GM12878 (cell line): Measurements from ENCODE around the gene APOBEC3B. TPM values are rescaled to one million over a fixed set of nuclear protein-coding genes. Genes with fewer than 3 reads are reported as not detected.
"Not testable (repeated sequence)": the region's sequence is repeated elsewhere in the genome, so short reads cannot be mapped to it uniquely, and the experiment has no call there.

Experiments used
- ATAC-seq: fragments of 200-7000 bp; cut with Tn5 transposase; 3 replicates; pipeline ENCODE4 v1.9.1; 2020; ENCODE audit warnings: mild to moderate bottlenecking, moderate library complexity
- BruUV-seq: library from RNA; stranded (reverse); fragments of 400-500 nt; replicated peaks from 2 replicates; lab custom pipeline; 2021; lab: Mats Ljungman, UMichigan
- CTCF ChIA-PET: fragments of 300-600 bp; sonication (Branson Sonifier 250); formaldehyde crosslinking; extraction: SDS; loops from one replicate; lab custom pipeline; 2021; ENCODE audit warnings: inconsistent platforms; lab: Yijun Ruan, JAX
- POLR2A ChIA-PET: fragments of 350-600 bp; formaldehyde crosslinking; extraction: SDS; loops from one replicate; lab custom pipeline; 2021; ENCODE audit warnings: inconsistent platforms; lab: Charles Lee
- RAD21 ChIA-PET: fragments of 300-600 bp; sonication (Branson Sonifier 250); formaldehyde crosslinking; loops from one replicate; lab custom pipeline; 2023; ENCODE audit warnings: antibody characterized with exemption; ENCODE audit not compliant: unreplicated experiment; lab: Charles Lee
- SMC1A ChIA-PET: fragments of 300-600 bp; sonication (Branson Sonifier 250); formaldehyde crosslinking; loops from one replicate; lab custom pipeline; 2023; ENCODE audit not compliant: unreplicated experiment, uncharacterized antibody; lab: Charles Lee
- DNase-seq: peaks from one replicate; pipeline ENCODE4 v3.0.0-alpha.2; 2011; ENCODE audit warnings: low read depth, low spot score
- FAIRE-seq: peaks from 3 replicates; lab custom pipeline; 2011; peaks lifted over from hg19 to GRCh38; lab: Jason Lieb, UNC
- H2AFZ ChIP-seq: 2 replicates; pipeline ENCODE4 v1.6.0; 2011; ENCODE audit warnings: low read depth, low read length, control low read depth; ENCODE audit not compliant: control insufficient read depth
- H3K27ac ChIP-seq: 2 replicates; pipeline ENCODE4 v1.5.1; 2011; ENCODE audit warnings: control low read depth; ENCODE audit not compliant: control insufficient read depth, insufficient read depth
- H3K27me3 ChIP-seq, 2 experiments: replicated peaks in 1 of 2; 2 replicates each; pipeline versions ENCODE4 v1.6.0 to v1.6.1; 2011; ENCODE audit warnings: low read length in 1 of 2; ENCODE audit not compliant: control insufficient read depth in 2 of 2, insufficient read depth in 2 of 2
- H3K36me3 ChIP-seq, 2 experiments: 2 replicates each; pipeline ENCODE4 v1.5.1; 2011; ENCODE audit warnings: low read length in 1 of 2; ENCODE audit not compliant: control insufficient read depth in 2 of 2, insufficient read depth in 2 of 2
- H3K4me1 ChIP-seq: 2 replicates; pipeline ENCODE4 v1.6.1; 2011; ENCODE audit warnings: mild to moderate bottlenecking, low read length, moderate library complexity, mixed read lengths; ENCODE audit not compliant: control insufficient read depth, insufficient read depth
- H3K4me2 ChIP-seq: 2 replicates; pipeline ENCODE4 v1.6.0; 2011; ENCODE audit warnings: control low read depth; ENCODE audit not compliant: control insufficient read depth, insufficient read depth
- H3K4me3 ChIP-seq: fragments of 200-600 bp; sonication (generic); 2 replicates; pipeline ENCODE4 v1.5.1; 2016
- H3K79me2 ChIP-seq: 2 replicates; pipeline ENCODE4 v1.6.0; 2011; ENCODE audit warnings: low read length; ENCODE audit not compliant: control insufficient read depth, insufficient read depth
- H3K9ac ChIP-seq: 2 replicates; pipeline ENCODE4 v1.8.0; 2011; ENCODE audit warnings: low read length, control low read depth, mixed read lengths; ENCODE audit not compliant: control insufficient read depth, insufficient read depth
- H3K9me3 ChIP-seq: replicated peaks from 3 replicates; pipeline ENCODE4 v1.5.1; 2011; ENCODE audit warnings: mild to moderate bottlenecking, low read length; ENCODE audit not compliant: control insufficient read depth, insufficient read depth
- H4K20me1 ChIP-seq: 2 replicates; pipeline ENCODE4 v1.6.0; 2011; ENCODE audit not compliant: control insufficient read depth, insufficient read depth
- WGBS: methylation state at CpG from one replicate; pipeline ENCODE4 v1.1.6; 2016; ENCODE audit warnings: low lambda C conversion rate; ENCODE audit not compliant: insufficient replicate concordance, insufficient coverage; ENCODE audit errors: missing lambda C conversion rate; 5-methylcytosine and 5-hydroxymethylcytosine counted together
- in situ Hi-C: fragments of 300-500 bp; cut with MboI; formaldehyde crosslinking; loops from 9 replicates; pipeline ENCODE4 v1.14.3; 2018; ENCODE audit warnings: mixed read lengths
- intact Hi-C: fragments of 100-400 bp; cut with micrococcal nuclease; formaldehyde crosslinking; loops from one replicate; pipeline ENCODE4 v1.14.2; 2022; ENCODE audit not compliant: unreplicated experiment
- polyA plus RNA-seq, 11 experiments: library from polyadenylated mRNA; depleted of rRNA in 4 of 11; unstranded in 6 of 11; stranded (reverse) in 5 of 11; fragments of >200 nt; fragmentation: Nextera tagmentation in 4 of 11; fragmentation: Illumina TruSeq in 1 of 11; extraction: Ambion mirVana in 4 of 11; extraction: Trizol in 1 of 11; gene quantifications; 1 replicate in 1 of 11; 2 replicates in 10 of 11; pipeline versions ENCODE4 v1.2.1 to v1.2.3, GENCODE V29; 2011 to 2016; ENCODE audit warnings: inconsistent platforms in 2 of 11, missing spikeins in 2 of 11, low read depth in 1 of 11
- total RNA-seq, 4 experiments: library from RNA; depleted of rRNA in 3 of 4; stranded (reverse); fragments of >200 nt in 3 of 4; fragmentation: Illumina TruSeq in 1 of 4; extraction: Trizol in 1 of 4; gene quantifications; 2 replicates each; pipeline versions ENCODE4 v1.2.1 to v1.2.3, GENCODE V29; 2013 to 2021

The APOBEC3B gene
- total and polyA plus RNA-seq, 10 of the 15 experiments (the other 5 are each of a cell fraction or from before 2014, with no cell fraction given): 2.4 to 75.1 (median 30.9) TPM

DNA sequence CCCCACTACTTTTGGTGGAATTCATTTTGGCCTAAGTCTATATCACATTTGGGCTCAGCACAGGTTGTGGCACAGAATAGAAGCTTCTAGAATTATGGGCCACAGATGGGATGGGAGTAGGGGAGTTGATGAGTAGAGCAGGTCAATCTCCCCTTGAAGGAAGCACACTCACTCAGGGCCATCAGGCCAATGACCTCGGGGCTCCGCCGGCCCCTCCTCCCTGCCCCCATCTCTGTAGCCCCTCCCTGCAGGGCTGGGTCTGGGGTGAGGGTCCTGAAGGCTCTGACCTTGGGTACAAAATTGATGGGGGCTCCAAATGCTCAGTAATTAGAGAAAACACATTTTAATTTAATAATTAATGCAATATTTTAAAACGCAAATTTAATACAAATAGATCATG is 21.5 kb upstream of the APOBEC3B start:
- FAIRE-seq: peak; percentile 75
- H2AFZ ChIP-seq, H3K4me2 ChIP-seq, BruUV-seq, H3K27ac ChIP-seq, H3K4me3 ChIP-seq, in situ Hi-C loops, POLR2A ChIA-PET, intact Hi-C loops, H4K20me1 ChIP-seq, RAD21 ChIA-PET, H3K36me3 ChIP-seq, CTCF ChIA-PET, H3K27me3 ChIP-seq, SMC1A ChIA-PET, H3K4me1 ChIP-seq, H3K79me2 ChIP-seq, ATAC-seq, H3K9ac ChIP-seq, DNase-seq, H3K9me3 ChIP-seq: not testable (repeated sequence)
- WGBS: 95% methylated on average over 4 of the region's 4 CpGs

DNA sequence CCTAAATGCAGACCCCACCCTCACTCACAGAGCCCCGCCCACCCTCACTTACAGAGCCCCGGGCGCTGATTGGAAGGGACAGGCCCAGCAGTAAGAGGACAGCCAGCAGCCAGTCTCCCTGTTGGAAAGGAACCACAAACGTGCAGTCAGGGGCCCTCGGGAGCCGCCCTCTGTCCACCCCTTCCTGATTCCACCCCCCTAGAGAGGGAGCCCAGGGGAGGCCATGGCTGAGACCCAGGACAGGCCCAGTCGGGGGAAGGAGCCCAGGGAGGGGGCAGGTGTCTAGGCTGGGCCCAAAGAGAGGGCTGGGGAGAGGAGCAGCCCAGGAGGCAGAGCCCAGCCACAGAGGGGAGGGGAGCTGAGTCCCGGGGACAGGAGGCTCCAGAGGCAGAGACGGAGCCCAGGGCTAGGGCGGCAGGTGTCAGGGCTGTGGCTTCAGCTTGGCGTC is 18.8 kb upstream of the APOBEC3B start:
- H3K79me2 ChIP-seq, H3K4me1 ChIP-seq, RAD21 ChIA-PET, H3K36me3 ChIP-seq, H3K27ac ChIP-seq, in situ Hi-C loops, H3K4me3 ChIP-seq, H3K27me3 ChIP-seq, FAIRE-seq, H3K9me3 ChIP-seq, intact Hi-C loops, DNase-seq, H4K20me1 ChIP-seq, H3K4me2 ChIP-seq, H2AFZ ChIP-seq, H3K9ac ChIP-seq, ATAC-seq, POLR2A ChIA-PET, BruUV-seq, SMC1A ChIA-PET: not testable (repeated sequence)
- CTCF ChIA-PET: interaction anchor here (1.1 kb wide), 1 partner anchor 18 kb away, joined by 3 read pairs; no protein-coding TSS in a partner anchor
- WGBS: 83% methylated on average over 4 of the region's 11 CpGs
